GM21825 (cell line): ENCODE measurements around the gene EPHA4.

Source experiments
- ATAC-seq: cut with Tn5 transposase; IDR thresholded peaks from one replicate; pipeline ENCODE4 v1.9.1; 2021; ENCODE audit warnings: mild to moderate bottlenecking, moderate library complexity; ENCODE audit not compliant: unreplicated experiment

Gene EPHA4

GRCh38 chr2:221448057-221448843 is 123.9 kb downstream of the EPHA4 start:
- no peak for ATAC-seq

- no peak for ATAC-seq
Measured at GRCh38 chr2:221447310-221447709, 124.8 kb downstream of the EPHA4 start.

- ATAC-seq = no peak
Measured at GRCh38 chr2:221446140-221446539, 126.0 kb downstream of the EPHA4 start.

GRCh38 chr2:221444106-221444505 is 128.0 kb downstream of the EPHA4 start:
- ATAC-seq = no peak

- no peak for ATAC-seq
Measured at GRCh38 chr2:221443645-221444044, 128.5 kb downstream of the EPHA4 start.

GRCh38 chr2:221442128-221442527 is 130.0 kb downstream of the EPHA4 start:
- ATAC-seq = no peak

- no peak for ATAC-seq
Measured at GRCh38 chr2:221439761-221440479, 132.2 kb downstream of the EPHA4 start.

GRCh38 chr2:221437056-221437455 is 135.0 kb downstream of the EPHA4 start:
- ATAC-seq = no peak

GRCh38 chr2:221435171-221435570 is 136.9 kb downstream of the EPHA4 start:
- no peak for ATAC-seq

- no peak for ATAC-seq
Measured at GRCh38 chr2:221434142-221434541, 138.0 kb downstream of the EPHA4 start.

GRCh38 chr2:221431477-221431876 is 140.6 kb downstream of the EPHA4 start:
- no peak for ATAC-seq

GRCh38 chr2:221429741-221430491 is 142.2 kb downstream of the EPHA4 start:
- no peak for ATAC-seq

- ATAC-seq = no peak
Measured at GRCh38 chr2:221428896-221429295, 143.2 kb downstream of the EPHA4 start.

- no peak for ATAC-seq
Measured at GRCh38 chr2:221426929-221427328, 145.2 kb downstream of the EPHA4 start.

- ATAC-seq = no peak
Measured at GRCh38 chr2:221425891-221426290, 146.2 kb downstream of the EPHA4 start.

- ATAC-seq = no peak
Measured at GRCh38 chr2:221425353-221425752, 146.8 kb downstream of the EPHA4 start.

- no peak for ATAC-seq
Measured at GRCh38 chr2:221423210-221423804, 148.8 kb downstream of the EPHA4 start.

GRCh38 chr2:221422516-221423209 is 149.4 kb downstream of the EPHA4 start:
- ATAC-seq = no peak

- ATAC-seq = no peak
Measured at GRCh38 chr2:221420245-221420644, 151.9 kb downstream of the EPHA4 start.

- no peak for ATAC-seq
Measured at GRCh38 chr2:221415789-221416188, 156.3 kb downstream of the EPHA4 start.

GRCh38 chr2:221412978-221413377 is 159.1 kb downstream of the EPHA4 start:
- ATAC-seq = no peak
